ENCODE measurements around the gene DLG5.
"Not testable (repeated sequence)": the region's sequence is repeated elsewhere in the genome, so short reads cannot be mapped to it uniquely, and the experiment has no call there.

The DLG5 gene

GRCh38 chr10:77773631-77774426 lies 152.7 kb downstream of the DLG5 start:
- no peaks in the 10 kb centered on the region for H3K4me1 ChIP-seq (ENCODE audit: control insufficient read depth in 2 of 2, insufficient read depth in 2 of 2, low read length in 2 of 2)
- H3K9ac ChIP-seq (ENCODE audit: low read depth in 1 of 2, low read length in 2 of 2): no peak overlapping the region
- no peak overlapping the region for H3K4me3 ChIP-seq (ENCODE audit: low read length in 2 of 2)
- peaks cover 0 to 2% of the 10 kb centered on the region in 2 donors for H3K27me3 ChIP-seq (ENCODE audit: control insufficient read depth in 2 of 2, insufficient read depth in 2 of 2, low read length in 2 of 2)
- H3K36me3 ChIP-seq (ENCODE audit: control insufficient read depth in 2 of 2, insufficient read depth in 2 of 2, low read length in 2 of 2): no peaks in the 10 kb centered on the region
- peaks cover 0 to 2% of the 10 kb centered on the region in 2 donors for H3K9me3 ChIP-seq (ENCODE audit: control insufficient read depth in 2 of 2, low read length in 2 of 2)
- H3K27ac ChIP-seq (ENCODE audit: low read depth in 2 of 2, low read length in 2 of 2): no peak overlapping the region

GRCh38 chr10:77772852-77773600 lies 153.5 kb downstream of the DLG5 start:
- H3K9me3 ChIP-seq (ENCODE audit: control insufficient read depth in 2 of 2, low read length in 2 of 2): not testable (repeated sequence)

DNA sequence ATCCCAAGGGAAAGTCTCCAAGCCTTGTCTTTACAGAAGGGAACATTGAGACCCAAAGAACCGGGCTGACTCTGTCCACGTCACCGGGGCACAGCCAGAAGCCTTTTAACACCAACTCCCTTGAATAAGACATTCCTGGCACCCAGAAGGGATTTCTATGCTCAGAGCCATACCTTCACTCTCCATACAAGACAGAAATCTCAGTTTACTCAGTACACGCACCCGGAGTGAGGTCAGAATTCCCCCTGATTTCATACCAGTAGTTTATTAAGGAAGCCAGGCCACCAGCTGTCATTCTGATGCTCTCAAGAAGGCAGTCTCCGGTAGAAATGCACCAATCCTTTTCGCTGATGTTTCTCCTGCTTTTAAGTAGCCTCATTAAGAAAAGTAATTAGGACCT lies 154.7 kb downstream of the DLG5 start:
- Histone ChIP-seq H3K9ac (ENCODE audit: low read depth in 1 of 2, low read length in 2 of 2) (no peak overlapping the region), H3K9me3 (ENCODE audit: control insufficient read depth in 2 of 2, low read length in 2 of 2) (peaks cover 0 to 2% of the 10 kb centered on the region in 2 donors), H3K27ac (ENCODE audit: low read depth in 2 of 2, low read length in 2 of 2) (no peak overlapping the region), H3K4me1 (ENCODE audit: control insufficient read depth in 2 of 2, insufficient read depth in 2 of 2, low read length in 2 of 2) (no peaks in the 10 kb centered on the region), H3K36me3 (ENCODE audit: control insufficient read depth in 2 of 2, insufficient read depth in 2 of 2, low read length in 2 of 2) (no peaks in the 10 kb centered on the region), H3K27me3 (ENCODE audit: control insufficient read depth in 2 of 2, insufficient read depth in 2 of 2, low read length in 2 of 2) (no peaks in the 10 kb centered on the region), H3K4me3 (ENCODE audit: low read length in 2 of 2) (no peak overlapping the region)

More at GRCh38 chr10:77772852-77773600, 153.5 kb downstream of the DLG5 start:
- not testable (repeated sequence) for H3K9ac ChIP-seq (ENCODE audit: low read depth in 1 of 2, low read length in 2 of 2); H3K27me3 ChIP-seq (ENCODE audit: control insufficient read depth in 2 of 2, insufficient read depth in 2 of 2, low read length in 2 of 2); H3K36me3 ChIP-seq (ENCODE audit: control insufficient read depth in 2 of 2, insufficient read depth in 2 of 2, low read length in 2 of 2); H3K4me3 ChIP-seq (ENCODE audit: low read length in 2 of 2); H3K27ac ChIP-seq (ENCODE audit: low read depth in 2 of 2, low read length in 2 of 2); H3K4me1 ChIP-seq (ENCODE audit: control insufficient read depth in 2 of 2, insufficient read depth in 2 of 2, low read length in 2 of 2)

DNA sequence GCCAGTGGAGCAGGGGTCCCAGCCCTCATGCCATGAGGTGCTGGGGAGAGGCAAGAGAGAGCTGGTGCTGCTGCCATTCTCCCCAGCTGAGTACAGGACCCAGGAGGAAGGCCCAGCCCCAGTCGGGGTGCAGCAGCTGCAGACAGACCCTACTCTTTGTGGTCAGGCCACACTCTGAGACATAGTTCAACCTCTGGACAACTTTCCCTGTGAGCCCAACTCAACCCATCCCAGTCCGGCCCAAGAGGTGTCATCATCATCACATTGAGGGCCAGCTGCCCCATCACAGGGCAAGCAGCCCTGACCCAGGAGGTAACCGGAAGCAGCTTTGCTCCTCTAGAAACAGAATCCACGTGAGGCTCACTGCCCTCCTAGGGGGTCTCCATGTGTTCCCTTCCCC lies 155.1 kb downstream of the DLG5 start:
- H3K36me3 ChIP-seq (ENCODE audit: control insufficient read depth in 2 of 2, insufficient read depth in 2 of 2, low read length in 2 of 2): no peaks in the 10 kb centered on the region
- H3K9ac ChIP-seq (ENCODE audit: low read depth in 1 of 2, low read length in 2 of 2): no peak overlapping the region
- no peak overlapping the region for H3K27ac ChIP-seq (ENCODE audit: low read depth in 2 of 2, low read length in 2 of 2)
- H3K27me3 ChIP-seq (ENCODE audit: control insufficient read depth in 2 of 2, insufficient read depth in 2 of 2, low read length in 2 of 2): no peaks in the 10 kb centered on the region
- no peak overlapping the region for H3K4me3 ChIP-seq (ENCODE audit: low read length in 2 of 2)
- no peaks in the 10 kb centered on the region for H3K9me3 ChIP-seq (ENCODE audit: control insufficient read depth in 2 of 2, low read length in 2 of 2)
- no peaks in the 10 kb centered on the region for H3K4me1 ChIP-seq (ENCODE audit: control insufficient read depth in 2 of 2, insufficient read depth in 2 of 2, low read length in 2 of 2)

- no peaks in the 10 kb centered on the region for H3K9me3 ChIP-seq (ENCODE audit: control insufficient read depth in 2 of 2, low read length in 2 of 2)
- H3K9ac ChIP-seq (ENCODE audit: low read depth in 1 of 2, low read length in 2 of 2): no peak overlapping the region
- H3K4me1 ChIP-seq (ENCODE audit: control insufficient read depth in 2 of 2, insufficient read depth in 2 of 2, low read length in 2 of 2): no peaks in the 10 kb centered on the region
- H3K36me3 ChIP-seq (ENCODE audit: control insufficient read depth in 2 of 2, insufficient read depth in 2 of 2, low read length in 2 of 2): no peaks in the 10 kb centered on the region
- no peak overlapping the region for H3K4me3 ChIP-seq (ENCODE audit: low read length in 2 of 2)
- H3K27ac ChIP-seq (ENCODE audit: low read depth in 2 of 2, low read length in 2 of 2): no peak overlapping the region
- no peaks in the 10 kb centered on the region for H3K27me3 ChIP-seq (ENCODE audit: control insufficient read depth in 2 of 2, insufficient read depth in 2 of 2, low read length in 2 of 2)
Measured at GRCh38 chr10:77770868-77771175, 155.7 kb downstream of the DLG5 start.

DNA sequence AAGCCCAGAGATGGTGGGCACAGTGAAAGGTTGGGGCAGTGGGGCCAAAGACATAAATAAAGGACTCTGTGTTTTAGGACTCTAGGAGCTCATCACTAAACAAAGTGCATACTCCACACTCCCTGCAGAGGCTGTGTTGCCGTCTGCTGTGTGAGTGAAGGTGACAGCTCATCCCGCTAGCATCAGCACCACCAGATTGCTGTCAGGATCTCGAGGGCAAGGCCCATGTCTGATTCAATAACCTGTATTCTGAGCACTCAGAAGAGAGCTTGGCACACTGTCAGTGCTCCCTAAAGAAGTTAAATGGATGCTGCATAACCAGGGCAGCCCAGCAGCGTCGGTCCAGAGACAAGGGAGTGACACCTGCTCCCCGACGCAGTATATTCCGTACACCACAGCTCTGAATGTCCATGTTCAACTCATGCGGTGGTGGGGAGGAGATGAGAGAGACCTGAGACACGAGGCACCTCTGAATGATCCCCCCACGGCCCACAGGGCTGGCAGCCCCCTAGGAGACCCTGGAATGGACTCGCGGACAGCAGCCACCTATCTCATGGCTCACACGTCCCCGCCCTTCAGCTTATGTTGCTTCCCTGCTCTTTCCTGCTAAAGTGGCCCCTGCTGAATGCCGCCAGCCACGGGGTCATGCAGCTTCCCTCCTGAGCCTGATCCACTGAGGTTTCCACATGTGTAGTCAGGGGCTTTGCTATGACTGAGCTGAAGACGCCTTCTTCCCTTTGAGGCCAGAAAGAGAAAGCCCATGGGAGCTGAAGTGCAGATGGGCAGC lies 156.3 kb downstream of the DLG5 start:
- no peak overlapping the region for H3K4me3 ChIP-seq (ENCODE audit: low read length in 2 of 2)
- H3K27me3 ChIP-seq (ENCODE audit: control insufficient read depth in 2 of 2, insufficient read depth in 2 of 2, low read length in 2 of 2): no peaks in the 10 kb centered on the region

DNA sequence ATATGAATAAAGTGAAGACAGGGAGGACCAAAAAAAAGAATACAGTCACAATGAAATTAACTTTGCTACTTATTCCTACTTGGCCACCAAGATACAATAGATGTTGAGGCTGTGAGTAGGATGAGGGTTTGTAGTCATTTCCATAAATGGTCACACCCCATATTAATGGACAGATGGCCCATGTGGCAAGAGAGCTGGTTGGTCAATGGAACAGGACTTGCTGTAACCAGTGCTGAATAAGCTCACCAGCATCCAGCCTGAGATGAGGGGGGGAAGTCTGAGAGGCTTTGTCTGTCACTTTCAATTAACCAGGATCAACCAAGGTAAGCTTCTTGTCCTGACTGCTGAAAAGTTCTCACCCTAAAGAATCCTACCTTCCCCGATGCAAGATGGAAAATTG lies 158.5 kb downstream of the DLG5 start:
- H3K27me3 ChIP-seq (ENCODE audit: control insufficient read depth in 2 of 2, insufficient read depth in 2 of 2, low read length in 2 of 2): no peaks in the 10 kb centered on the region
- no peaks in the 10 kb centered on the region for H3K9me3 ChIP-seq (ENCODE audit: control insufficient read depth in 2 of 2, low read length in 2 of 2)
- no peak overlapping the region for H3K9ac ChIP-seq (ENCODE audit: low read depth in 1 of 2, low read length in 2 of 2)
- H3K27ac ChIP-seq (ENCODE audit: low read depth in 2 of 2, low read length in 2 of 2): no peak overlapping the region
- no peak overlapping the region for H3K4me3 ChIP-seq (ENCODE audit: low read length in 2 of 2)
- peaks cover 0 to 3% of the 10 kb centered on the region in 2 donors for H3K4me1 ChIP-seq (ENCODE audit: control insufficient read depth in 2 of 2, insufficient read depth in 2 of 2, low read length in 2 of 2)
- no peaks in the 10 kb centered on the region for H3K36me3 ChIP-seq (ENCODE audit: control insufficient read depth in 2 of 2, insufficient read depth in 2 of 2, low read length in 2 of 2)

More for the DNA sequence above, 156.3 kb downstream of the DLG5 start:
- H3K9me3 ChIP-seq (ENCODE audit: control insufficient read depth in 2 of 2, low read length in 2 of 2): no peaks in the 10 kb centered on the region
- H3K4me1 ChIP-seq (ENCODE audit: control insufficient read depth in 2 of 2, insufficient read depth in 2 of 2, low read length in 2 of 2): no peaks in the 10 kb centered on the region
- no peak overlapping the region for H3K9ac ChIP-seq (ENCODE audit: low read depth in 1 of 2, low read length in 2 of 2)
- H3K36me3 ChIP-seq (ENCODE audit: control insufficient read depth in 2 of 2, insufficient read depth in 2 of 2, low read length in 2 of 2): no peaks in the 10 kb centered on the region
- no peak overlapping the region for H3K27ac ChIP-seq (ENCODE audit: low read depth in 2 of 2, low read length in 2 of 2)

DNA sequence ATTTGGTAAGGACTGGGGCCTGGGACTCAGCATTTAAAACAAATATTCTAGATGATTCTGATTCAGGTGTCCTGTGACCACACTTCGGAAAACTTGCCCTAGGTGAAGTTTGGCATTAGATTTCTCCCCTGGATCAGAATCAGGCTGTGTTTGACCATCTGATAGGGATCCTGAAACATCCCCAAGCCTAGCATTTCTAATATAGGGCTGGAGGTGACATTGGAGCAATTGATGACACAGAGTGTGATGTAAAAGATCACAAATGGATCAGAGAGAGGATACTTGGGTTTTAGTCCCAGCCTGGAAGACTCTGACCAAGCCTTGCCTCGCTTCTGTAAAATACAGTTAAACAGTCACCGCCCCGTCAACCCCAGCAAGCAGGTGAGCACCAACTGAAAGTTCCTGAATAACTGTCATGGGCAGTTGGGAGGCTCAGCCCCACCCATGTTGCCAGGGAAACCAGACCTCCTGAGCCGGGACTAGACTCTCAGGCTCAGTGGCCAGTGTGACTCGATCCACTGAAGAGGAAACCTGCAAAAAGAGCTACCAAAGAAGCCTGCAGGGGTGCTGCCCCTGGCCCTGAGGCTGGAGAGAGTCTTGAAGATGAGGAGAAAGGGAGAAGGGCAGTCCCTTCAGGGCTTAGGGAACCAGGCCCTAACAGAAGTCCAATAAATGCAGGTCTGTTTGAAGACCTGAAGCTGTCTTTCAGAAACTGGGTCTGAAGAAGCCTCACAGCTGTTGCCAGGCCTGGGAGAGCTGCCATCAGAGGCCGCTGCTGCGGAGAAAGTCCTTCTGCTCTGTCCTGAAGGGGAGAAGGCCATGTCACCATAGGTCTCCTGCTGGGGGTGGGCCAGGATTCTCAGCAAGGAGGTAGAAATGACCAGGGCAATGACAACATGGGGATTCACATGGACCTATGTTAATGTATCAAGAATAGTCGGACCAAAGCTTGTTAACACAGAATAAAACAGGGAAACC lies 162.8 kb downstream of the DLG5 start:
- Histone ChIP-seq H3K27ac (ENCODE audit: low read depth in 2 of 2, low read length in 2 of 2) (no peak overlapping the region), H3K9ac (ENCODE audit: low read depth in 1 of 2, low read length in 2 of 2) (no peak overlapping the region), H3K9me3 (ENCODE audit: control insufficient read depth in 2 of 2, low read length in 2 of 2) (no peaks in the 10 kb centered on the region), H3K27me3 (ENCODE audit: control insufficient read depth in 2 of 2, insufficient read depth in 2 of 2, low read length in 2 of 2) (no peaks in the 10 kb centered on the region), H3K4me3 (ENCODE audit: low read length in 2 of 2) (no peak overlapping the region), H3K36me3 (ENCODE audit: control insufficient read depth in 2 of 2, insufficient read depth in 2 of 2, low read length in 2 of 2) (no peaks in the 10 kb centered on the region), H3K4me1 (ENCODE audit: control insufficient read depth in 2 of 2, insufficient read depth in 2 of 2, low read length in 2 of 2) (peaks cover 0 to 3% of the 10 kb centered on the region in 2 donors)

GRCh38 chr10:77758406-77758805 lies 168.1 kb downstream of the DLG5 start:
- not testable (repeated sequence) for H3K4me3 ChIP-seq (ENCODE audit: low read length in 2 of 2); H3K4me1 ChIP-seq (ENCODE audit: control insufficient read depth in 2 of 2, insufficient read depth in 2 of 2, low read length in 2 of 2); H3K36me3 ChIP-seq (ENCODE audit: control insufficient read depth in 2 of 2, insufficient read depth in 2 of 2, low read length in 2 of 2); H3K27ac ChIP-seq (ENCODE audit: low read depth in 2 of 2, low read length in 2 of 2); H3K9ac ChIP-seq (ENCODE audit: low read depth in 1 of 2, low read length in 2 of 2); H3K27me3 ChIP-seq (ENCODE audit: control insufficient read depth in 2 of 2, insufficient read depth in 2 of 2, low read length in 2 of 2); H3K9me3 ChIP-seq (ENCODE audit: control insufficient read depth in 2 of 2, low read length in 2 of 2)

All from mucosa of rectum (tissue), 2 donors.